ENCODE data around the gene EVI2B.
"Not testable (repeated sequence)": the region's sequence is repeated elsewhere in the genome, so short reads cannot be mapped to it uniquely, and the experiment has no call there.

EVI2B gene

GRCh38 chr17:31266042-31266441 lies 47.8 kb downstream of the EVI2B start:
- no peak for DNase-seq

GRCh38 chr17:31262923-31263322 lies 50.9 kb downstream of the EVI2B start:
- not testable (repeated sequence) for DNase-seq

GRCh38 chr17:31261601-31262000 lies 52.3 kb downstream of the EVI2B start:
- DNase-seq = no peak

- no peak for DNase-seq
Measured at GRCh38 chr17:31260151-31260550, 53.7 kb downstream of the EVI2B start.

GRCh38 chr17:31256936-31257335 lies 56.9 kb downstream of the EVI2B start:
- no peak for DNase-seq

- no peak for DNase-seq
Measured at GRCh38 chr17:31254654-31255053, 59.2 kb downstream of the EVI2B start.

Data from NCI-H446 treated with DMSO at 0.1 percent for 48 hours (cell line).